ENCODE results near the gene TGM1. TPM values are rescaled to one million over a fixed set of nuclear protein-coding genes. Genes with fewer than 3 reads are reported as not detected.

TGM1 gene
- total RNA-seq, 1 donor from 2014 or later: 88.7 TPM

DNA sequence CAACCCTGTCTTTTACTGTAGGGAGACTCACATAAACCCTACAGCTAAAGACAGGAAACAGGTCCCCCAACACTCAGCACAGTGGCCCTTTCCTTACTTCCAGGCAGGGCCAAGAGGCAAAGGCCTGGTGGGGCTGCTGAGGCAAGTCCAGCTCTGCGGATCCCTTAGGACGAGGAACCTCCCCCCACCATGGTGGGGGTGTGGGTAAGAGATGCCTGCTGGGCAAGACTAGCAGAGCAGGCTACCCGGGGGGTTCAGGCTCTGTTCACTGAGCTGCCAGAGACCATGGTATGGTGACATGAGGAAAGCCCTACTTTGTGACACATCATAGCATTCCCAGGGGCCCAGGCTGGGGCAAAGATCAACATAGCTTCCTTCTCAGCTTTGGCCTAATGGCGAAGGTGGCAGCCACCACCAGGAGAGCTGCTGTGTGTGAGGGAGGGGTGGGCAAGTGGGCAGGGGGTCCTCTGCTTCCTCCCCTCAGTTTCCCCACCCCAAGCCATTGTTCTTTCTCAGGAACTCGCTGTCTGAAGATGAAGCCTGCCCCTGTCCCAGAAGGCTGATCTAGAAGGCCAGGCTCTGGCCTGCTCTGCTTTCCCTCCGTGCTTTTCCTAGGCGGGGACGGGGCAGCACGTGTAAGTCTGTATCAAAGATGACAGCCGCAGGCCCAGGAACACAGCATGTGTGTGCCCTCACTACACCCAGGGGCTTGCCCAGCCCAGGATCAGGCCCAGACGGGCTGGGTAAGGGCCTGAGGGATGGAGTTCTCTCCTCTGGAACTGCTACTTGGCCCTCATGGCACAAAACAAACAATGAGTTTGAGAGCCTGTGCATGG is 10.5 kb downstream of the TGM1 start:
- DNase-seq (ENCODE audit: low read depth): no peak

DNA sequence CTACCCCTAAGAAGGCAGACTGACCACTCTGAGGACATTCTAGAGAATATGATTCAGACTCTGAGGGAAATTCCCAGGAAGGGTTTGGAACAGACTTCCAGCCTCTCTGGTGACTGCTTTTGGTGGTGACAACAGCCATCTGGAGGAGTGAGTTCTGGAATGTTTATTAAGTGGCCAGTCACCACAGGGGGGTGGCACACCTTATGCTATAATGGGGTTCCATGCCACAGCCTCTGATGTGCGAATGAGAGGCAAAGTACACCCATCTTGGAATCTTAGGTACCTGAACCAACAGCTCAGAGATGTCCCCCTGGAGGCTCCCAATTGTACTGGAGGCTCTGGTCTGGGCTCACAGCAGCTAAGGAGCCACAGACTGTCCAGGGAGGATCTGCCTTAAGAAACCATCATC is 11.1 kb downstream of the TGM1 start:
- FAIRE-seq (no peak), DNase-seq (ENCODE audit: low read depth) (peak; percentile 51)
- H3K36me3 ChIP-seq (ENCODE audit: control insufficient read depth, insufficient read depth, low read length): peaks cover 37% of the 10 kb centered on the region
- H3K27me3 ChIP-seq (ENCODE audit: control insufficient read depth, insufficient read depth, low read length): no peaks in the 10 kb centered on the region
- H3K4me3 ChIP-seq (ENCODE audit: low read depth, low read length): no peak overlapping the region
- TF ChIP-seq, protein P1, sequence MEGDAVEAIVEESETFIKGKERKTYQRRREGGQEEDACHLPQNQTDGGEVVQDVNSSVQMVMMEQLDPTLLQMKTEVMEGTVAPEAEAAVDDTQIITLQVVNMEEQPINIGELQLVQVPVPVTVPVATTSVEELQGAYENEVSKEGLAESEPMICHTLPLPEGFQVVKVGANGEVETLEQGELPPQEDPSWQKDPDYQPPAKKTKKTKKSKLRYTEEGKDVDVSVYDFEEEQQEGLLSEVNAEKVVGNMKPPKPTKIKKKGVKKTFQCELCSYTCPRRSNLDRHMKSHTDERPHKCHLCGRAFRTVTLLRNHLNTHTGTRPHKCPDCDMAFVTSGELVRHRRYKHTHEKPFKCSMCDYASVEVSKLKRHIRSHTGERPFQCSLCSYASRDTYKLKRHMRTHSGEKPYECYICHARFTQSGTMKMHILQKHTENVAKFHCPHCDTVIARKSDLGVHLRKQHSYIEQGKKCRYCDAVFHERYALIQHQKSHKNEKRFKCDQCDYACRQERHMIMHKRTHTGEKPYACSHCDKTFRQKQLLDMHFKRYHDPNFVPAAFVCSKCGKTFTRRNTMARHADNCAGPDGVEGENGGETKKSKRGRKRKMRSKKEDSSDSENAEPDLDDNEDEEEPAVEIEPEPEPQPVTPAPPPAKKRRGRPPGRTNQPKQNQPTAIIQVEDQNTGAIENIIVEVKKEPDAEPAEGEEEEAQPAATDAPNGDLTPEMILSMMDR (IDR thresholded peaks at IDR 0.05; ENCODE audit: insufficient read depth, low read length, severe bottlenecking): no peak

More for the DNA sequence above, 10.5 kb downstream of the TGM1 start:
- no peaks in the 10 kb centered on the region for H3K27me3 ChIP-seq (ENCODE audit: control insufficient read depth, insufficient read depth, low read length)
- no peak for FAIRE-seq
- peaks cover 39% of the 10 kb centered on the region for H3K36me3 ChIP-seq (ENCODE audit: control insufficient read depth, insufficient read depth, low read length)
- TF ChIP-seq, protein P1 (IDR thresholded peaks at IDR 0.05; ENCODE audit: insufficient read depth, low read length, severe bottlenecking): no peak
- H3K4me3 ChIP-seq (ENCODE audit: low read depth, low read length): no peak overlapping the region

DNA sequence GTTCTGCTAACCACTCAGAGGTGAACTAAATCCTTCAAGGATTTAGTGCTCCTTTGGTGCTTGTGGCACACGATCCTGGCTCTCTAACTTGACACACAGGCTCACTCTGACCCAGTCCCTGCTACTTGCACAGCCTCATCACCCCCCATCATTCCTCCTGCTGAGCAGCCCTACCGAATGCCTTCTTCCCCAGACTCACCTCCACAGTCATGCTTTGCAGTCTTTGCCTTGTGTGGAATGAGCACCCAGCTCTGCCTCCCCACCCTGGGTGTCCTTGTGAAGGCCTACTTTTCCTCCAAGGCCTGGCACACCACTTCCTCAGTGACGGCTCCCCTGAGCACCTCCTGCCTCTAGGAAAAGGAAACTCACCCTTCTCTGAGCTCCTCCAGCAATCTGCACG is 12.6 kb downstream of the TGM1 start:
- FAIRE-seq (no peak), DNase-seq (ENCODE audit: low read depth) (no peak)
- Histone ChIP-seq H3K4me3 (ENCODE audit: low read depth, low read length) (no peak overlapping the region), H3K27me3 (ENCODE audit: control insufficient read depth, insufficient read depth, low read length) (no peaks in the 10 kb centered on the region), H3K36me3 (ENCODE audit: control insufficient read depth, insufficient read depth, low read length) (peaks cover 31% of the 10 kb centered on the region)
- TF ChIP-seq, protein P1 (IDR thresholded peaks at IDR 0.05; ENCODE audit: insufficient read depth, low read length, severe bottlenecking): no peak

DNA sequence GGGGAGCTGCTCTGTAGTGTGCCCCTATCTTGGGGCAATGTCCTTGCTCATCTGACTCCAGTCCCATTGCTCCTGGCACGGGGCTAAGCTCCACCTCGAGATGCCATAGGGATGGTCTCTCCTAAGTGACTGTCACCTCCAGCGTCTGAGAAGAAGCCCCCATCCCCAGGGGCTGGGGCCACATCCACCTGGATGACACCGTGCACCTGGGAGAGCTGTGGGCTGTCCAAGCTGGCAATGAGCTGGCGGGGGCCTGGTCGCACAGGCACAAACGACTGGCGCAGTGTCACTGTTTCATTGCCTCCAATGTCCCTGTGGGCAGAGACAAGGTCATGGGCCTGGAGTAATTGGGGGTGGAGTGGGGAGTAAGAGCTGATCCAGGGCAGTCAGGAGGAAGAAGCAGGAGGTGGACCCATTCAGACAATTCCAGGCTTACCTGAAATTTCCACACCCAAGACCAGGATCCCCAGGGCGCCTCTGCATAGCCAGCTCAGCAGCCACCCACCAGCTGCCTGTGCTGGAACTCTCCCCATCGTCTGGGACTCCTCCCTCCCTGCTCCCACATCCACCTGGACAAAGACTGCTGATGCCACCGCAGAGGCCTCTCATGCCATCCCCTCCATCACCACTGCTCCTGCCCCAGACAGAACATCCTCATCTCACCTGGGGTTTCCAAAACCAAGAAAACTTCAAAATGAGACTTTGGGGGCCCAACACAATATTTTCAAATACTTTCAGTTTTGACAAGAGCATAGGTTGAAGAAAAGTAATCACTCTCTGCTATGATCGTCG is 13.6 kb downstream of the TGM1 start:
- peaks cover 23% of the 10 kb centered on the region for H3K36me3 ChIP-seq (ENCODE audit: control insufficient read depth, insufficient read depth, low read length)
- FAIRE-seq: no peak

DNA sequence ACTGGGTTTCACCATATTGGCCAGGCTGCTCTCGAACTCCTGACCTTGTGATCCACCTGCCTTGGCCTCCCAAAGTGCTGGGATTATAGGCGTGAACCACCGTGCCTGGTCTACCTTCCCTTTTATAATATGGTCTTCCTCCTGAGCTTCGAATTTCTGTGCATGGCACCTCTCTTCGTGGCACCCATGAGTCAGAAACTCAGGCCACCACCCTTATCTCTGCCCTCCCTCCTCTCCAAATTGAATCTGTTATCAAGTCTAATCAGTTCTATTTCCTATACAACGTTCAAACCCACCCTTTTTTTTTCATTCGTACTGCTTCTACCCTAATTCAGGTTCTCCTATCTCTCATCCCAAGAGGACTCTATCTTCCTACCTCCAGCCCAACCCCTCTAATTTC is 15.6 kb downstream of the TGM1 start:
- peaks cover 8% of the 10 kb centered on the region for H3K36me3 ChIP-seq (ENCODE audit: control insufficient read depth, insufficient read depth, low read length)
- TF ChIP-seq, protein P1 (IDR thresholded peaks at IDR 0.05; ENCODE audit: insufficient read depth, low read length, severe bottlenecking): no peak
- FAIRE-seq: no peak
- no peak for DNase-seq (ENCODE audit: low read depth)
- H3K4me3 ChIP-seq (ENCODE audit: low read depth, low read length): no peak overlapping the region
- H3K27me3 ChIP-seq (ENCODE audit: control insufficient read depth, insufficient read depth, low read length): no peaks in the 10 kb centered on the region

More for the DNA sequence above, 13.6 kb downstream of the TGM1 start:
- H3K27me3 ChIP-seq (ENCODE audit: control insufficient read depth, insufficient read depth, low read length): no peaks in the 10 kb centered on the region
- TF ChIP-seq, protein P1 (IDR thresholded peaks at IDR 0.05; ENCODE audit: insufficient read depth, low read length, severe bottlenecking): no peak
- no peak overlapping the region for H3K4me3 ChIP-seq (ENCODE audit: low read depth, low read length)
- no peak for DNase-seq (ENCODE audit: low read depth)

All from bronchial epithelial cell (primary cell).